ENCODE results near the gene CPA3.

Gene CPA3

DNA sequence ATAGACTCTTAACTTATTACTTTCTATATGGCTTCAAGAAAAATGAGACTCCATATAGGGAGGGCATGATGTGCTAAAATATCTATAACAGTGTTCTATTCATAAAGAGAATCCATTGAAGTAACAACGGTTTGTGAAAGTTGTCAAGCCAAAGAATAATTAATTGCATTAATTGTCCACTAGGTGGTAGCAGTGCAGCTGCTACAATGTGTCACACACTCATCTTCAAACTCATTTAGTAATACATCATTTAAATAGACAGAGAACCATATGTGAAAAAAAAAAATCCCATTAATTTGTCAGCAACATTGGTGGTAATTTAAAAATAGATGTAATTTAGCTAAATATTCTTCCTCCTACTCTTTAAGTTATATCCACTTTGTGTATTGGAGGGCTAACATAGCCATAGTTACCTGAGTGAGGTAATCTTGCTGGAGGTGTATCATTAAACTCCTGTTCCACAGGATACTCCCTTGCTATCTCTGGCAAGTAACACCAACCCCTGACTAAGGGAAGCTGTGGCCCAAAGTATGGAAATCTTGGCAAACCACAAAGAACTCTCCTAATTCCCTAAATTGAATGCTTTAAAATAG, 3.7 kb upstream of the CPA3 start:
- DNase-seq, result no peak

DNA sequence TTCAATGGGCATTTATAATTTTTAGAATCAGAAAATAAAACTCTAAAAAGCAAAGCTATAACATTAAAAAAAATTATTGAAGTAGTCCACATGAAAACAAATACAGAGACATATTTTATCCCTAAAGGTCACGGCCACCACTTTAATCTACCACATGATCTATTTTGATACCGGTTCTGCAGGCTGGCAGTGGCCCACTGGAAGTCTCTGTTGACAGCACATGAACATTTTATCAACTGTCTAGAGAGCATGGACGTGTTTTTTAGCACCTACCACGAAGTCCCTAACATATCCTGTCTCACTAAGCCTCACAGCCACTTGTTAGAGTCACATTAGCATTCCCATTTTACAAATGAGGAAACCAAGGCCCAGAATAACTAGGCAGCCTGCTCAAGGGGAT, 1.8 kb upstream of the CPA3 start:
- no peak for DNase-seq

DNA sequence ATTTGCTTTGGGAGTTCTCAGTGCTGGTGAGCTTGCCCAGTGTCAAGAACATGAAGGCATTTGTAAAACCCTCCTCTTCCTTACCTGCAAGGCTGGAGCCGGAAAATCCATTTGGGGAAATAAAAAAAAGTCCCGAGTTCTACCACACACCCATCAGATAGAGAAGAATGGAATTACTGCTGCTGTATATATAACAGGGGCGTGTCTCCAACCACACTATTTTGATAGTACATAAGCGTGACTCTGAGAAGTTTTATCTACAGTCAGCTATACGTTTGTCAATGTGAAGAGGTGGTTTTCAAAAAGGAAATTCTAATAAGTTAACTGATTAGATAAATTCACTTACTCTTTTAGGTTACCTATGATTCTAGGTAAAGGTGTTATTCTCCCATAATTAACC, 1.3 kb upstream of the CPA3 start:
- no peak for DNase-seq

DNA sequence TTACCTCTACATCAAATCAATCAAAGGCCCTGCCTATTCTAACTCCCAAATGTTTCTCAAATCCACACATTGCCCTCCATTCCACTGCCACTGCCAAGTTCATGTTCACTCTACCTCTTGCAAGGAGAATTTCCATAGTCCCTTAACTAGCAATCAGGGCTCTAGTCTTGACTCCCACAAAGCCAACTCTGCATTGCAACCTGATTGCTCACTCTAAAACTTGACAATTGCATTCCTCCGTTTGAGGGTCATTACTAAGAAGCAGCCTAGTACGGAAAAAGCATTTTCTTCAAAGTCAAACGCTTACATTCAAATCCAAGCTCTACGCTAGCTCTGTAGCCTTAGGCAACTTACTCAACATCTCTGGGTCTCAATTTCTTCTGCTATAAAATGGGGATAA, 1.2 kb downstream of the CPA3 start:
- DNase-seq, result no peak

DNA sequence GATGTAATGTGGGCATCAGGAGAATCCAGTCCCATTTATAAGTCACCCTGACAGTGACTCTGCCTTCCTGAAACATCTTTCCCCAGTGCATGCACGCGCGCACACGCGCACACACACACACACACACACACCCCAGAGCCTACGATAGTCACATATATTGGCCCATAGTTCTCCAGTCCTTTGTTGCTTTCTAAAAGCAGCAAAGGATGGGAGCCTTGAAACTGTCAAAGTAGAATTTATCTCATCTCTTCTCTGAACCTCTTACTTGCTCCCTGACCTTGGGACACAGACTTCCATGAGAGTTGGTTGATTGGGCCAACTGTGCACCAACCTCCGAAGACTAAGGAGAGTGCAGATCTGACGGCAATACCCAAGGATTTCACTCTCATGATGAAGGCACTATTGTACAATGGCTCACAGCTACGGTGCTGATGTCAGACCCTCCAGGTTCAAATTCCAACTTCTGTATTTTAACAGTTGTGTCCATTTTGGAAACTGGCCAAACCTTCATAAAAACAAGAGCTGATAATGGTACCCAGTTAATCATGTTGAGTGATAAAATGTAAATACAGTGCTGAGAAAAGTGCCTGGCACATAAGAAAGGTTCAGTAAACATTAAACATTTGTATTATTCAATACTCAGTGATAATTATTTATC, 8.3 kb downstream of the CPA3 start:
- DNase-seq, result no peak

DNA sequence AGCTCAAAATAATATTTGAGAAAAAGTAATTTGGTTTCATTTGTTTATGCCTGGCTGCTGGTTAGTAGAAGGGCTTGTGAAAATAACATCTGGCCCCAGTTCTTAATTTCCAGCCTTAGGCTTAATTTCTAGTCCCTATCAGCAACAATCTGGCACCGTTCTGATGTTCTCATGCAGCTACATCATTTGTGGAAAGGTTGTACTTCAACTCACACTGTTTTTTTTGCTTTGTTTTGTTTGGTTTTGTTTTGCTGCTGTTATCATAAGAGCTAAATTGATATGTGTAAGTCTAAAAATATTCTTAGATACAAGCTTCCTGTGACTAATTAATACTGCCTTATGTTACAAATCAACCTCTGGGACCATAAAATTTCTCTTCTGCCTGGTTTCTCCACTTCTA, 8.9 kb downstream of the CPA3 start:
- DNase-seq, result no peak

DNA sequence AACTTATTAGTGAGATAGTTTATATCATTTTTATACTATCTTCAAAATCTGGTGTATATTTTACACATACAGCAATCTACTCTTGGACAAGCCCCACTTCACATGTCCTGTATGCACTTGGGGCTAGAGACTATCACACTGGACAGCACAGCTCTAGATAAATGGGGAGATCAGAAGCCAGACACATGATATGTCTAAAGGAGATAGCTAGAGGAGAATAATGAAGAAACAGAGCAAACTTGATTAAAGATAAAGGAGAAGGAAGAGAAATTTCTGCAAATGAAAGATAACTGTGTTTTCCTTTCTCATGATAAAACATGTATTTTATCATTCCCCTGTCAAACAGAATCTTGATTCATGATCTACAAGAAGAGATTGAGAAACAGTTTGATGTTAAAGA, 13.0 kb downstream of the CPA3 start:
- no peak for DNase-seq

DNA sequence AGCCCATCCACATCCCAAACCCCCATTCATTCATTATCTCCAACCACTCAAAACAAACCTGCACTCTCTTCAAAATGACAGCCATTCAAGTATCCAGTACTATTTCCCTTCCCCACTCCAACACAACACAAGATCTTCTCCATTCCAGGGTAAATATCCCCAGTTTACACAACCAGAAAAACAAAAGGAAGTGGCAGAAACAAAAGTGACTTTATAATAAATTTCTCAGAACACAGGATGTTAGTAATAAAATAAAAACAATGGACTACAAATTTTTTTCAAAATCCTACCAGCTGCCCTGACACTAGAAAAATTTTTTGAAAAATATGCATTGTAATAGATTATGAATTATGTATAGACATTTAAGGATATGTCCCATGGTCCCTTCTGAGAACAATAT, 14.2 kb downstream of the CPA3 start:
- DNase-seq, result no peak

DNA sequence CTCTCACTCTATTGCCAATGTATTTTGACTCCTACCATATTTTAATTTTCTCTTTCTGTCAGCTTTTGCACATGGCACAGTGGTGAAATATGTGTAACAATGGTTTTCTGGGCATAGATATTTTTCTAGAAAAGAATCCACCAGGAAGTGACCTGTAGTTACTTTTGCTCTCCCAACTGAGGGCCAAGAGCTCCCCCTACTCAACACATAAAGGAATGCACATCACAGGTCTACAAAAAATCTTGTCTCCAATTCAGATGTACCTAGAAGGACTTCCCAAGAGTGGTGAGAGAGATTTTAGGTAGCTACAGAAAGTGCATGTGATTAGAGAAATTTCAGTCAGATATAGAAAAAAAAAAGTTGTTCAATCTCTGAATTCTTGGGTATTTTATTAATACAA, 15.6 kb downstream of the CPA3 start:
- no peak for DNase-seq

DNA sequence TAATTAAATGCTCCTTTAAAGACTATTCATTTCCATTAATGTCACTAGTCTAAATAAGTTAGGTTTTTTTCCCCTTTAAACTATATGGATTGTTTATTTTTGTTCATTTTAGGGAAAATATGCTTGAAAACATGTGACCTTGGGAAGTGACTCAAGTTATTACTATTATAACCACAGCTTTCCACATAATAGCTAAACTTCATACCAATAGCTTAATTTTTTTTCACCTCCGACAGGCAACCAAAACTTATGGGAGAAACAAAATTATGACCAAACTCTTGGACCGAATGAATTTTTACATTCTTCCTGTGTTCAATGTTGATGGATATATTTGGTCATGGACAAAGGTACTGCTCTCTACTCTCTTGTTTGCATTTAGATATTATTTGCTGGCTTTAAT, 16.2 kb downstream of the CPA3 start:
- no peak for DNase-seq

DNA sequence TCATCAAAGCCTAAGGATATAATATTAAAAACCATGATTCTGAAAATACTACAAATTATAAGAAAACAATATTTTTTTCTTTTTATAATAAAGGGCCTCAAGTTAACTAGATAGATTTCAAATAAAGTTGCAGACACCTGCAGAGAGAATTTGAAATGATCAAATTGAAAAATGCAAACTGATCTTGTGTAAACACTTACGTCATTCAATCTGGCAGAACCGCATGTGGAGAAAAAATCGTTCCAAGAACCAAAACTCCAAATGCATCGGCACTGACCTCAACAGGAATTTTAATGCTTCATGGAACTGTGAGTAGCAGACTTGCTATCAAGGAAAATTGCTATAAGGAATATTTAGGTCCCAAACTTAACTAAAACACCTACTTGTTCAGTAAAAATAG, 17.2 kb downstream of the CPA3 start:
- no peak for DNase-seq

DNA sequence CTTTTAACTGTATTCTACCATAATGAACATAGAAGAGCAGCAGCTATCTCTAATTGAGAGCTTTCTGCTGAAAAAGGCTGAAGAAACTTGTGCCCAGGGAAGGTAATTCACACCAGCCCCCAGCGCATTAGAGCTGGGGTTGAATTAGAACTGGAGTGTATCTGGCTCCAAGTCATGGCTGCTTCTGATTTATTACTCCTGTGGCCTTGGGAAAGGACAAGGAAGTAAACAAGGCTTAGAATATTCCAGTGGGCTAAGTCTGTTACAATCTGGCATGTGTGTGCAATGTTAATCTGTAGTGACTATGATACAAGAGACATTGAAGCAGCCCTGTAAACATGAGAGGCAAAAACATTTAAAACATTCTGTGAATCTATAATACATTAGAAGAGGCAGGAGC, 18.1 kb downstream of the CPA3 start:
- DNase-seq, result no peak

DNA sequence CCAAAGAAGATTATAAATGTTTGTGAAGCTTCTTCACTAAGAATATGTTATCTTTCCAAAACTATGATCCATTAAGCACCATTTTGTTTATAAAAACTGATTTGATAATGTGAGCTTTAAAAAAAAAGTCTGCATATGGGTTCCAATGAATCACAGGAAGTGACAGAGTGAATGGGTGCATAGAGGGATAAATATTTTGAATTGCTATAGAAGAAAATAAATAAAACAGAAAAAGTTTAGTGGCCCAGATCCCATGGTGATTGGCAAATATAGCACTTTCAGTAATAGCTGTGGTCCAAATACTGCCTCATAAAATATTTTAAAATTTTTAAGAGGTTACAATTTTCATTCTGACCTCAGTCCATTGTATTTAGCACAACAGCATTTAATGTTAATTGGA, 19.2 kb downstream of the CPA3 start:
- no peak for DNase-seq

DNA sequence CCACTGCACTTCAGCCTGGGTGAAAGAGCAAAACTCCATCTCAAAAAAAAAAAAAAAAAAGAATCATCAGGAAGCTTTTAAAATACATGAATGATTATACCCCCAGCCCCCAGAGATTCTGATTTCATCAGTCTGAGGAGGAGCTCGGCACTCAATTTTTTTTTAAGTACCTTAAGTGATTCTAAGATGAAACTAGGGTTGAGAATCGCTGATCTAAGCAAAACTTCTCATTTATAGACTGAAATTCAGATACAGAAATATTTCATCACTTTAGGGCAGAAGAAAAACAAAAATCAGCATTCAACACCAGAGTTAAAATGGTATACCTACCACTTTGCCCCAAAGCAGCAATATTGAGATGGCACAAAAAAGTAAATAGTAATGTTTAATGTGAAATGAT, 24.7 kb downstream of the CPA3 start:
- DNase-seq, result no peak

DNA sequence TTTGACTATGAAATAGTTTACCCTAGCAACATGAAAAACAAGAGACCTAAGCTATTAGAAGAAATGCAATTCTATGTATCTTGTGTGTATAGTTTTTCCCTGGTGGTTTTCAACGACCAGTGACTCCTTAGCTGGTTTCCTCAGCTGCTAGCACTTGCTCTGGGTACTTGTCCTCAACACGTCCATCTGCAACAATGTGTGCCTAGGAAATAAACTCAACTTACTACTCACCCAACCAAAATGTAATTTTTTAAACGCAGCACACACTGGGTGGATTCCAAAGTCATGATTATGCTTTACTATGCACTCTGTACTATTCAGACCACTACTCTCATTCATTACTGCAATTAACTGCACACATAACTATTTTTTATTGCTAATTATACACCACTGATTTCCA, 31.0 kb downstream of the CPA3 start:
- no peak for DNase-seq

DNA sequence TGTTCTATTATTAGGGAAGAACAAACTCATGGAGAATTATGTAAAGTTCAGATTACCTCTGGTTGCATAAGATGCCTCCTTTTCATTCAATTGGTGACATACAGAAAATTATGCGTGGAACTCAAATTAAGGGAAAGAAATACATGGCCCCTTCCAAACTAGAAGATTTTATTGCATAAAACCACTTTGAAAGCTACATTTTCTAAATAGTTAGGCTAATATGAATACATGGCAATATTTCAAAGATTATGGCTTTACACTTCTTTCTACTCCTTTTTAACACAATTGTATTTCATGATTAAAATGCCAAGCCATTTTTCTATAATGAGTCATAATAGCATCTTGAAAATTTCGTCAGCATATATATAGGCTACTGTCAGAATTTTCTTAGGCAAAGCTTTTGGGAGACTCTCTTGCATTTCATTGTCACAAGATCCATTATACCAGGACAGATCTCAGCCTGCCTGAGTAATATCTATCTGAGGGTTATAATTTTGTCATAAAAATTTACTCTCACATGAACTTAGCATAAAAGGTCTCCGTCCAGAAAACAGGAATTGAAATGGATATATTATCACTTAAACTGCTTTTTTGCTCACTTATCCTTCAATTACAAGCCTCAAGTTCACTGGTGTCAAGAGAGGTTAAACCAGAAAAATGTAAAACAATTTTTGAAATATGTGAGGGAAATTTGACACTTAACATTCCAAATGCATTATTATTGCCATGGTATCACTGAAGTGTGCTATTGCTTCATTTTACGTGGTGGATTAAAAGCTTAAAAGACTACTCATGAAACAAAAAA, 37.1 kb downstream of the CPA3 start:
- DNase-seq, result no peak

DNA sequence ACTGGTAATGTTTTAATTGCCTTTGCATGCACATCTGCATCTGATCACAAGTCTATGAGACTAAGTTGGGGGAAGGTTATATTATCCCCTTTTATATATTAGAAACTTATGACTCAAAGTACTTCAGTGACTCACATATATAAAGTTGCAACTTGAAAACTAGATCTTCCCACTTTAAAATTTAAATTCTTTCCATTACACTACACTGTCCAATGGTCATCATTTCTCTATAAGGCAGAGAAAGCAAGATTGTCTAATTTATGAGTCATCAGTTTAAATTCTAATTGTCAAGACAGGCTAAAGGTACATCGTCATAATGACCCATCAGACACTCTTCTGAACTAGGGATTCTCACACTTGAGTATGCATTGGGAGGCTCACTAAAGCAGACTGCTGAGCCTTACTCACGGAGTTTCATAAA, 37.9 kb downstream of the CPA3 start:
- no peak for DNase-seq

DNA sequence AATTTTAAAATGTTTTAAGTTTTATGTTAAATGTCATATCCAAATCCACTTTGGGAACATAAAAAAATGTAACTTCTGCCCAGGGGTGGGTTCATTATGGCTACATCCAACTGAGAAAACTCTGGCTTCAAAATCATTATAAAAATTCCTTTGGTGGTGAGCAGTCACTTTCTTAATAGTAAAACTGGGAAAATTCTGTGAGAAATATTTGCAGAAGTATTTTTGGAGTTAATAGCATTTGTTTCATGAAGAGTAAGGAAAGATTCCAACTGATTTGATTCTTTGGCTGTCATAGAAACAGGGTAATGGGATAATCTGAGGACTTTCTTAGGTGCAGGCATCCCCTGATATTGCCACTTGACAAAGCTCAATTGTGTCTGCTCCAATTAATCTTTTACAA, 38.8 kb downstream of the CPA3 start:
- no peak for DNase-seq

DNA sequence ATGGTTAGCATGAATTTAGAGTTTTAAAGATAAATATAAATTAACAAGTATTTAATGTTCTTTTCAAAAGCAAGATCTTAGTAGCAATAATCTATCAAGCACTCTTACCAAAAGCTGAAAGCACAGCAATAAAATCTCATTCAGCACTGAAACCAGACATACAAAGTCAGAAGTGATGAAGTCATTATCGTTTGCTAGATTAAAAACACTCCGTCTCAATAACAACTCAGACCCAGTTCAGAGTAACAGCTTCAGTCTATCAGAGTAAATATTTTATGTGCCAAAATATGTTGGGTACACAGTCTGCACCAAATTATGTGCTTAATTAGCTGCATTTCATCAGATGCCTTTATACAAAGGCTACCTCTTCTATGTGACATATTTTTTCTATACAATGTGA, 41.6 kb downstream of the CPA3 start:
- DNase-seq, result no peak

DNA sequence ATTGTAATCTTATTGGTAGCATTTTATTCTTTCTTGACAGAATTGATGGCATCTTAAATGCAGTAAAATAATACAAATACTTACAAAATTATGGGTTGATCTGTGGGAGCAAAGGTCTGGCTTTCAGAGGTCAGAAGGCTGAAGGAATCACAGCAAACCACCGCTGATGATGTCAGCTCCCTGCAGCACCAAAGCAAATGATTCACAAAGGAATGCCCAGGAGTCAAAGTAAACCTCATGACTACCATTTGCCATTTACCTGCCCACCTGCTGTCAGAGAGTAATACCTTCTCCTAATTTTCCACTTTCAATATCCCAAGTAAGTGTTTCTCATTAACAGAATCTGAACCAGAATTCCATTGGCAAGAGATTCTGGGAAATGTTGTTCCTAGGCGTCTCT, 46.1 kb downstream of the CPA3 start:
- DNase-seq, result no peak

DNA sequence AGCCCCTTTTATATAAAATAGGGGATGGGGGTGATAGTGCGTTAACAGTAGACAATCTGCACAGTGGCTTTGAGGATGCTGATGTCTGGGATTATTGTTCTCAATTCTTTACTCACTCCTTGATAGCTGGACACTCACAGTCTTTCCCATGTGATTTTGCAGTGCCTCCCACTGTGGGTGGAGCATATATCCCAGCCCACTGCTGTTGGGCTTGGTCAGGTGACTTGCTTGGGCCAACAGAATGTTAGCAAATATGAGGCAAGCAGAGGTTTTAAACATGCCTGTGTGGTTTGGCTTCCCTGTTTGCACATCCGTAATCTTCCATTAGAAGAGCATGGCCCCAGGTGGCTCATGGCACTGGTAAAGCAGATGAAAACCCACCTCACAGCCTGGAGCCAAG, 46.5 kb downstream of the CPA3 start:
- no peak for DNase-seq

DNA sequence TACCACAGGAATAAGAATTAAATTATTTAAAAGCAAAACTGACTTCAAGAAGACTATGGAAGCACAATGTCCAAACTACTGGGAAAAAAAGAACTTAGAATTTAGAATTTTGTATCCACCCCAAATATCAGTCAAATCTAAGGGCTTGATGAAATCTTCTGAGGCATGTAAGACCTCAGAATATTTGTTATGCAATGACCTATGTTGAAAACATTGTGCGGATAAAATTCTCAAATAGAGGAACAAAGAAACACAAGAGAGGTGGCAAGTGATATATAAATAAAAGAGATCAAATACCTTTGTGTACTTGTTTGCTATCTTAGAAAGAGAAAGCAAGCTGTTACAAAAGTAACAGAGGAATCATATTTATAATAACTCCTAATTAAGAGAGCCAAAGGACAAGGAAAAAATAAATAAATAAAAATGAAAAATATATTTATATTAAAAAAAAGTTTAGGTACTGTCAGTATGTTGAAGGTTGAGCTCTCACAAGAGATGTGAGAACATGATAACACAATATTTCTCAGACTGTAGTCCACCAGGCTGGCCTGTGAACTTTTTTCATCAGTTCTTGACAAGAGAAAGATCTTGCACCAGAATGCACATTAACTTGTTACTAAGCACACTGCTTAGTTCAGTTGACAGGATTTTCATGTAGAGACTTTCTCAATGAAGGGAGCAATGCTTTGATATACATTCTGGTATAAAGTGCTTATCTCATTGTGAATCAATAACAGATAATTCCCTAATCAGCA, 50.0 kb downstream of the CPA3 start:
- DNase-seq, result no peak

DNA sequence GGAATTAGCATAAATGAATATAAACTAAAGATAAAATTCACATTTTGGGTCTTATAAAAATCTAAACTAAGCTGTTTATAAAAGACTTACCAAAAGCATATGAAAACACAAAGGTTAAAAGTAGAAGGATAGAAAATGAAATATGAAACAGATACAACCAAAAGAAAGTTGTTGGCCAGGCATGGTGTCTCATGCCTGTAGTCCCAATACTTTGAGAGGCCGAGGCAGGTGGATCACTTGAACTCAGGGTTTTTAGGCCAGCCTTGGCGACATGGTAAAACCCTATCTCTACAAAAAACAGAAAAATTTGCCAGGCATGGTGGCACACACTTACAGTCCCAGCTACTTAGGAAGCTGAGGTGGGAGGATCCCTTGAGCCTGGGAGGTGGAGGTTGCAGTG, 51.0 kb downstream of the CPA3 start:
- DNase-seq, result no peak

DNA sequence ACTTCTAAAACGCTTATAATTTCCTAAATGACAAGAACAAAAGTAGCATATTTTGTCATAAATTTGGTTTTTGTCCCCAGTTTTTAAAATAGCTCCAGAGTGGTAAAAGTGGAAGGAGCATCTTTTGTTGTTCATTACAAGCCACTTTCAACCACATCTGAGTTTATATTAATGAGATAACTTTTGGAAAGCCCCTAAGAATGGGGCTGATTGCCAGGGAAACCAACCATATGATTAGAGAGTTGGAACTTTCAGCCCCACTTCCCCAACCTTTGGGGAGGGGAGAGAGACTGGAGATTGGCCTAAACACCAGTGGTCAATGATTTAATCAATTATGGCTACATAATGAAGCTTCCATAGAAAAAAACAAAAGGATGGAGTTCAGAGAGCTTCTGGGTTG, 57.4 kb downstream of the CPA3 start:
- DNase-seq, result no peak

Measured in central memory CD4-positive, alpha-beta T cell (primary cell).